Measurements from ENCODE around the gene ZNF445.
"Not testable (repeated sequence)": the region's sequence is repeated elsewhere in the genome, so short reads cannot be mapped to it uniquely, and the experiment has no call there.

Gene ZNF445

GRCh38 chr3:44477312-44478030 is at the start of gene ZNF445:
TSS of gene ZNF445 (minus strand) at chr3:44477670. CDS start at chr3:44455549, 22,121 bp downstream.
- DNase-seq (ENCODE audit: low read depth): peak; percentile 33

DNA sequence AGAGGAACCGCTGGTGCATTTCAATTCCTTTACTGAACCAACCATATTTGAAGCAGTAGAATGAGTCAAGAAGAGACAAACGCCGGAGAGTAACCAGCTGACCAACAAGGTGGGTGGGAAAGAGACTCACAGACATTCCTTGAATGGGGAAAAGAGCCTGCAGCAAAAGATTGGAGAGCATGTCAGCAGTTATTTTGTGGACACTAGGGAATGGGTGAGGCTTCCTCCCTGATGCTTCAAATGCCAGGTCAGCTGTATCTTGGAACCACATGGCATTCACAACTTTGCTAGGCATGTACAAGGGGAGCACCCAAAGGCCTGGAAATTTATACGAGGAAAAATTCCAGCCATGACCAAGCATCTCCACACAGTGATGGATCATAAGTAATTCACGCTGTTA is 47.6 kb upstream of the ZNF445 start:
- DNase-seq (ENCODE audit: low read depth): no peak

DNA sequence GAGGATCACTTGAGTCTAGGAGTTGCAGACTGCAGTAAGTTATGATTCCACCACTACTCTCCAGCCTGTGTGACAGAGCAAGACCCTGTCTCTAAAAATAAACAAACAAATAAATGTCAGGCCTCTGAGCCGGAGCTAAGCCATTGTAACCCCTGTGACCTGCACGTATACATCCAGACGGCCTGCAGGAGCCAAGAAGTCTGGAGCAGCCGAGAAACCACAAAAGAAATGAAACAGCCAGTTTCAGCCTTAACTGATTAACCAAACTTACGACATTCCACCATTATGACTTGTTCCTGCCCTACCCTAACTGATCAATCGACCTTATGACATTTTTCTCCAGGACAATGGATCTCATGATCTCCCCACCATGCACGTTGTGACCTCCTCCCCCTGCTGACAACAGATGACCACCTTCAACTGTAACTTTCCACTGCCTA is 45.0 kb upstream of the ZNF445 start:
- DNase-seq (ENCODE audit: low read depth): no peak

- no peak for DNase-seq (ENCODE audit: low read depth)
These were observed 44.3 kb upstream of the ZNF445 start for GRCh38 chr3:44521721-44522120.

- DNase-seq (ENCODE audit: low read depth): no peak
These were observed 41.3 kb upstream of the ZNF445 start for GRCh38 chr3:44518782-44519156.

GRCh38 chr3:44516230-44516629 is 38.8 kb upstream of the ZNF445 start:
- no peak for DNase-seq (ENCODE audit: low read depth)

DNA sequence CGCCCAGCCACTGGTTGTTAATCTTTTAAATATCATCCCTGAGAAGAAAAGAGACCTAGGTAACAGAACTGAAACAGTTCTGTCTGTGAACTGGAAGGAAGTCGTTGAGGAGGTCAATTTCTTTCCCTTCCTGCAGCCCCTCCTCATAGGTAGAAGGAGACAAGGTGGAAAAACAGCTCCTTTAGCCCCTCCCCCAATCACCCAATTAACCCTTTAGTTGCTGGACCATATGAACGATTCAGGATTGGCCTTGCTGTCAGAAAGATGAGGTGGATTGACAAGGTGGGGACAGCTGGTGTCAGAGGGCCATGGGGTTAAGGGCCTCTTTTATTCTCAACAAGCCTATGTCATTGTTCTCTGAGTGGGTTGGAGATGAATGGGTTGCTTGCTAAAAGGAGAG is 36.0 kb upstream of the ZNF445 start:
- no peak for DNase-seq (ENCODE audit: low read depth)

- no peak for DNase-seq (ENCODE audit: low read depth)
These were observed 33.7 kb upstream of the ZNF445 start for GRCh38 chr3:44511238-44511566.

DNA sequence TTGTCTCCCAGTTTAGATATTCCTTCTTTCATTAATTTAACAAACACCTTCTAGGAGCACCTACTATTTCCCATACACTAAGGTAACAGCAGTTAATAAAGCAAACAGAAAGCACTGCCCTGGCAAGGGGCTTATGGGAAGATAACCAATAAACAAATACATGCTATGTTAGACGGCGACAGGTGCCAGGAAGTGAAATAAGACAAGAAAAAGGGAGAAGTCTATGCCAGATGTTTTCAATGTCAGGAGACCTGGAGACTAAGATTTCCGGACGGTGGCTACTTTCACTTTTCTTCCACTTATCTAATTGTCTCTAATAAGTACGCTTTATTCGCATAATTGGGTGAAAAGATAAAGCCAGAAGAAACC is 32.5 kb upstream of the ZNF445 start:
- DNase-seq (ENCODE audit: low read depth): no peak

DNA sequence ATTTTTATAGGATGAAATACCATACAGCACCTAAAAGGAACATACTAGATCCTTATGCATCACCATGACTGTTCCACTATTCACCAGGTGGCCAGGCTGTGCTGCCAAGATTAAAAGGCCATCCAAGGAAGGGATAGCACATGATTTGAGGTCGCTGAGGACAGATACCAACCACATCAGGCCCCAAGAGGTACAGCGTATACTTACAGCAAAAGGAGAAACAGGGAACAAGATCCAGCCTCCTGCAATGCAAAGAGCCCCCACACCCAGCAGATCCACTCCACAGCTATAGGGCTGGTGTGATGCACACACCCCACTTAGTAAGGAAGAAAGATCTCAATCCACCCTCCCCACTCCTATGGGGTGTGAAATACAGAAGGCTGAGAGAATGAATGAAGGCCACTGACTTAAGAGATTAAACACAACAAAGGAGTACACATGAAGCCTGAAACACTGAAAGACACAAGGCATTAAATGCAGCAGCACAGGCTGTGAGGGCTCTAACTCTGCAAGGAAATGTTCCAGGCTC is 32.0 kb upstream of the ZNF445 start:
- DNase-seq (ENCODE audit: low read depth): no peak

DNA sequence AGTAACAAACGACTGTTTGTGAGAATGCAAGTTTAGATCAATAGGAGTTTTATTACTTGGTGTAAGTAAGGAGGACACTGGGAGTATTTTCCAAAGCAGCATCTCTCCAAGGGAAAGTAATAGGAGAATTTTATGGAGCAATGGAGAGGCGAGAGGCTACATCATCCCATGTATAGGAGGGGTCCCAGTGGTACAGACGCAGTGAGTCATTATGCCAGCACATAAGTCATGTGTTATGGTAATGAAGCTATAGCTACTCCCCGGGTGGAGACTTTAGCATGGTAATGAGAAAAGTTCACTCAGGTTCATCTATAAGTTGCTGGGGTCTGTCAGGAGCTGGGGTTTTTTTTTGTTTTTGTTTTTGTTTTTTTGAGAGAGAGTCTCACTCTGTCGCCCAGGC is 29.5 kb upstream of the ZNF445 start:
- DNase-seq (ENCODE audit: low read depth): no peak

DNA sequence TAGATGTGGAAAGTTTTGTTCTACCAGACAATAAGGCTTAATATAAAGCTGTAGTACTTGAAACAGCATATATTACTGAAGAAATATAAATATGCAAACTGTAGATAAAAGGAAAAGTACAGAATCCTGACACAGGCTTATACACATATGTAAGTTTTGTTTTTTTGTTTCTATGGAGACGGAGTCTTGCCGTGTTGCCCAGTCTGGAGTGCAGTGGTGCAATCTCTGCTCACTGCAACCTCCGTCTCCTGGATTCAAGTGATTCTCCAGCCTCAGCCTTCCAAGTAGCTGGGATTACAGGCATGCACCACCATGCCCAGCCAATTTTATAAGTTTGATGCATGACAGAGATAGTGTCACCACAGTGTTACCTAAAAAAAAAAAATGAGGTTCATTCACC is 29.1 kb upstream of the ZNF445 start:
- no peak for DNase-seq (ENCODE audit: low read depth)

- no peak for DNase-seq (ENCODE audit: low read depth)
These were observed 27.1 kb upstream of the ZNF445 start for GRCh38 chr3:44504566-44504965.

DNA sequence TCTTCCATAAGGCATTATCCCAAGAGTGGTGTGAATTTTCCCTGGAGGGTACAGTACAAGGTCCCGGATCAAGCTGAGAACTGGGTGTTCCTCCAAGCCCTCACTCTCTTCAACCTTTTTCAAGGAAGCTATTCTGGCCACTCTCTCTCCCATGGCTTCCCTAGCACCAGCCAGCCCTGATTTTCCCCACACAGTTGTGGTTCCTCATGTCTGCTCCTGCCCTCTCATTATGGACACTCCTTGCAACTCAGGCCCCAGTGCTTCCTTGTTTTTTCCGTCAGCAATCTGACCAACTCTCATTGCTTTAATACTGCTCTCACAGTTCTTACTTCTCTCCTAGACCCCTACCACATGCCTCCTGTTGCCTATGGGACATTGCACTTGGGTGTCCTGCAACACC is 25.7 kb upstream of the ZNF445 start:
- DNase-seq (ENCODE audit: low read depth): not testable (repeated sequence)

GRCh38 chr3:44501971-44502370 is 24.5 kb upstream of the ZNF445 start:
- no peak for DNase-seq (ENCODE audit: low read depth)

- not testable (repeated sequence) for DNase-seq (ENCODE audit: low read depth)
These were observed 22.4 kb upstream of the ZNF445 start for GRCh38 chr3:44499899-44500168.

DNA sequence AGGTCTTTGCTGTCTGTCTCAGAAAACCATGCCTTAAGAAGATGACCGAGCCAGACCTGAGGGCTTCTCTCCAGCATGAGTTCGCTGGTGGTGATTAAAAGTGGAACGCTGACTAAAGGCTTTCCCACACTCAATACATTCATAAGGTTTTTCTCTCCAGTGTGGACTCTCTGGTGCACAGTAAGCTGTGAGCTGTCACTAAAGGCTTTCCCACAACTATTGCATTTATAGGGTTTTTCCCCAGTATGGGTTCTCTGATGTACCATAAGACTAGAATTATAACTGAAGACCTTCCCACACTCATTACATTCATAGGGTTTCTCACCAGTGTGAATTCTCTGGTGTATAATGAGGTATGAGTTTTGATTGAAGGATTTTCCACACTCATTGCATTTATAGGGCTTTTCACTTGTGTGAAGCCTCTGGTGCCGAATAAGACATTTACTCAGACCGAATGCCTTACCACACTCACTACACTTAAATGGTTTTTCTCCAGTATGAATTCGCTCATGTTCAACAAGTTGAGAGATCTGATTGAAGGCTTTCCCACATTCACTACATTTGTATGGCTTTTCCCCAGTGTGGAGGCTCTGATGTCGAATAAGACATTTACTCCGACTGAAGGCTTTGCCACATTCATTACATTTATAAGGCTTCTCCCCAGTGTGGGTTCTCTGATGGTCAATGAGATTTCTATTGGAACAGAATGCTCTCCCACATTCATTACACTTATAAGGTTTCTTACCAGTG is 21.9 kb upstream of the ZNF445 start:
- no peak for DNase-seq (ENCODE audit: low read depth)

DNA sequence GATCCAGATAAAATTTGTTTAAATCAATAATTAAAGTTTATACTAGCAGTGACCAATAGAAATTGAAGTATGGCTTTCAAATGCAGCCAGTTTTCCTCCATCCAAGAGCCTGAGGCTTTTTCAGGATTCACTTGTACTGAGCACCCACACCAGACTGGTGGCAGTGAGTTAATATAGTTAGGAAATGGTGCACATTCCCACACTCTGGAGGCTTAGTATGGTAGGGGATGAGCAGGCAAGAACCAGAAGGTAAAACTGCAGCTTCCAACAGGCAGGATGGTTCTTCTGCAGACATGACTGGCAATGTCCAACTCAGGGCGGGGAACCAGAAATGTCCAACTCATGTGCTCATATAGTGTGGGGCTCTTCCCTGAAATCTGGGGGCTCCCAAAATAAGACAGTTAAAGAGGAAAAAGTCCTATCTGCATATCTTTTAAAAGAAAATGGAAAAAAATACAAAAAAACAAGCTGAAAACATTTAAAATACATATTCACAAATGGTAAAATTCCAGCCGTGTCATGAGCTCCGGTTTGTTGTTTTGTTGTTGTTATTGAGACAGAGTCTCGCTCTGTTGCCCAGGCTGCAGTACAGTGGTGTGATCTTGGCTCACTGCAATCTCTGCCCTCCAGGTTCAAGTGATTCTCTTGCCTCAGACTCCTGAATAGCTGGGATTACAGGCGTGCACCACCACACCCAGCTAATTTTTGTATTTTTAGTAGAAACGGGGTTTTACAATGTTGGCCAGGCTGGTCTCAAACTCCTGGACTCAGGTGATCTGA is 18.4 kb upstream of the ZNF445 start:
- no peak for DNase-seq (ENCODE audit: low read depth)

- DNase-seq (ENCODE audit: low read depth): no peak
These were observed 15.0 kb upstream of the ZNF445 start for GRCh38 chr3:44492496-44492895.

GRCh38 chr3:44482721-44483120 is 5.3 kb upstream of the ZNF445 start:
- DNase-seq (ENCODE audit: low read depth): no peak

DNA sequence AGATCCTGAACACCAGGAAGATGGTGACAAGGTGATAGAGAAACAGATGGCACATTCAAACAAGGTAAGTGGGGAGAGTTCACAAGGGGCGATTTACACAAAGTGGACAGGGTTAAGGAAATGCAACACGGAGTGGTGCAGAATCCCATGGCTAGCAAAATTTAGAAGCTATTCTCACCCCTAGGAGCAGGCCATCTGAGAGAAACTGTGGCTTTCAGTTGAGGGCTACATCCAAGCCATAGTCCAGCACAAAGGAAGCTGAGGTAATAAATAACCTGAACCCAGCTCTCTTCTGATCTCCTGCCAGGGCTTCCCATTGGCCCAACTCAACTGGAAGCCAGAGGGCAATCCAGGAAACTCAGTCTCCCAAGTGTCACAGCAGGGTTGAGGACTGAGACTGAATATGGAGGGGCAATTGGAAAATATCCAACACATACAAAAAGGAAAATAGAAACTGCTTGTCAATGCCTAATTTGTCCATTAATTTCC is 1.2 kb upstream of the ZNF445 start:
- no peak for DNase-seq (ENCODE audit: low read depth)

DNA sequence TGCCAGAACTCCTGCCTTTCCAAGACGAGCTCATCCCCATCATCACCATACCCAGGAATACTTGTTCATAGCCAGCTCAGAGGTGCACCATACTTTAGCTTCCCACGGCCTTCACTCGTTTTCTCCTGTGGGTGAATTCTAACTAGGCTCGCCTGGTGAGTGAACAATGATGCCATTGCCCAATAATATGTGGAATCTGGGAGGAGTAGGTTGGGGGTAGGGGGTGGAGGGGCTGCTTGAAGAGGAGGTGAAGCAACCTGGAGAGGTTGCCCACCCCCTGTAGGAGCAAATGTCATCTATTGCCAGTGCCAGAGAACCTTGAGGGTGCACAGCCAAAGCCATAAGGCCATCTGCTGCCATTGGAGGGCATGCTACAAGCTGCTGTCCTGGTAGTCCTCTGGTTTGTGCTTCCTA is 592 bp upstream of the ZNF445 start:
- no peak for DNase-seq (ENCODE audit: low read depth)

GRCh38 chr3:44476963-44477311 is 533 bp downstream of the ZNF445 start:
- DNase-seq (ENCODE audit: low read depth): no peak

All from stimulated activated CD8-positive, alpha-beta memory T cell treated with anti-CD3 and anti-CD28 coated beads, Interleukin-7, amount 100 ng/mL, for 24 hours (primary cell).